DOHH2 (cell line): ENCODE results near the gene NPM3.

Experiments used
- H3F3A ChIP-seq: fragments of 200-600 bp; sonication (generic), shearing (Covaris generic); 2 replicates; pipeline ENCODE4 v1.6.0; 2016; ENCODE audit warnings: antibody characterized with exemption, mild to moderate bottlenecking; ENCODE audit not compliant: control insufficient read depth, insufficient read depth
- H3K27ac ChIP-seq: fragments of 200-600 bp; sonication (generic); 2 replicates; pipeline ENCODE4 v1.5.1; 2014; ENCODE audit warnings: low read depth, mild to moderate bottlenecking, low read length, moderate library complexity
- H3K27me3 ChIP-seq: fragments of 200-600 bp; sonication (generic); 2 replicates; pipeline ENCODE4 v1.6.1; 2014; ENCODE audit warnings: mild to moderate bottlenecking, low read length, mixed read lengths; ENCODE audit not compliant: control insufficient read depth
- H3K36me3 ChIP-seq: fragments of 200-600 bp; sonication (generic); 2 replicates; pipeline ENCODE4 v1.6.1; 2014; ENCODE audit warnings: mild to moderate bottlenecking, low read length, moderate library complexity, mixed read lengths; ENCODE audit not compliant: control insufficient read depth
- H3K4me1 ChIP-seq: fragments of 200-600 bp; sonication (generic); 2 replicates; pipeline ENCODE4 v1.6.1; 2014; ENCODE audit warnings: mild to moderate bottlenecking, low read length, mixed read lengths; ENCODE audit not compliant: control insufficient read depth
- H3K4me2 ChIP-seq: fragments of 200-600 bp; sonication (generic); 2 replicates; pipeline ENCODE4 v1.6.0; 2014; ENCODE audit warnings: mild to moderate bottlenecking, low read length, moderate library complexity
- H3K4me3 ChIP-seq: fragments of 200-600 bp; sonication (generic); 2 replicates; pipeline ENCODE4 v1.5.1; 2014; ENCODE audit warnings: mild to moderate bottlenecking, low read length, mixed read lengths
- H3K79me2 ChIP-seq: fragments of 200-600 bp; sonication (generic); 2 replicates; pipeline ENCODE4 v1.6.1; 2014; ENCODE audit warnings: mild to moderate bottlenecking, low read length, mixed read lengths; ENCODE audit not compliant: control insufficient read depth
- H3K9me2 ChIP-seq: fragments of 200-600 bp; sonication (generic); replicated peaks from 2 replicates; pipeline ENCODE4 v1.6.1; 2014; ENCODE audit warnings: mild to moderate bottlenecking, low read length, mixed read lengths; ENCODE audit not compliant: control insufficient read depth
- H3K9me3 ChIP-seq: fragments of 200-600 bp; sonication (generic); 2 replicates; pipeline ENCODE4 v1.6.1; 2014; ENCODE audit warnings: antibody characterized with exemption, low read length, mixed read lengths; ENCODE audit not compliant: control insufficient read depth, insufficient read depth
- H4K20me1 ChIP-seq: fragments of 200-600 bp; sonication (generic); 2 replicates; pipeline ENCODE4 v1.6.0; 2014; ENCODE audit warnings: low read depth, mild to moderate bottlenecking, antibody characterized with exemption, low read length, moderate library complexity; ENCODE audit not compliant: control insufficient read depth, insufficient read depth
- EZH2phosphoT487 ChIP-seq: fragments of 200-600 bp; sonication (generic); IDR thresholded peaks from 2 replicates; pipeline ENCODE4 v1.6.1; 2017; ENCODE audit warnings: borderline replicate concordance, mild to moderate bottlenecking, antibody characterized with exemption, low read length, moderate library complexity, mixed read lengths
- TF ChIP-seq, protein P1 (sequence below): fragments of 200-600 bp; sonication (generic); IDR thresholded peaks from one replicate; pipeline ENCODE4 v1.5.1; 2014; ENCODE audit warnings: antibody characterized with exemption, mild to moderate bottlenecking, low read depth, low read length; ENCODE audit not compliant: poor library complexity, severe bottlenecking

NPM3 gene

GRCh38 chr10:101830322-101831168, 47.3 kb upstream of the NPM3 start:
- Histone ChIP-seq H3K4me2 (peak overlapping the region; percentile 79), H4K20me1 (0 out of 2 replicates have a peak, but pooled peaks cover 3% of the 10 kb centered on the region), H3K4me3 (peak overlapping the region; percentile 85), H3K27ac (peak overlapping the region; percentile 63), H3K9me2 (no peaks in the 10 kb centered on the region), H3K4me1 (peaks cover 41% of the 10 kb centered on the region), H3K27me3 (no peaks in the 10 kb centered on the region), H3F3A (peaks cover 10% of the 10 kb centered on the region), H3K79me2 (no peaks in the 10 kb centered on the region), H3K36me3 (no peaks in the 10 kb centered on the region), H3K9me3 (no peaks in the 10 kb centered on the region)
- no peak for TF ChIP-seq EZH2phosphoT487
- TF ChIP-seq, protein P1, sequence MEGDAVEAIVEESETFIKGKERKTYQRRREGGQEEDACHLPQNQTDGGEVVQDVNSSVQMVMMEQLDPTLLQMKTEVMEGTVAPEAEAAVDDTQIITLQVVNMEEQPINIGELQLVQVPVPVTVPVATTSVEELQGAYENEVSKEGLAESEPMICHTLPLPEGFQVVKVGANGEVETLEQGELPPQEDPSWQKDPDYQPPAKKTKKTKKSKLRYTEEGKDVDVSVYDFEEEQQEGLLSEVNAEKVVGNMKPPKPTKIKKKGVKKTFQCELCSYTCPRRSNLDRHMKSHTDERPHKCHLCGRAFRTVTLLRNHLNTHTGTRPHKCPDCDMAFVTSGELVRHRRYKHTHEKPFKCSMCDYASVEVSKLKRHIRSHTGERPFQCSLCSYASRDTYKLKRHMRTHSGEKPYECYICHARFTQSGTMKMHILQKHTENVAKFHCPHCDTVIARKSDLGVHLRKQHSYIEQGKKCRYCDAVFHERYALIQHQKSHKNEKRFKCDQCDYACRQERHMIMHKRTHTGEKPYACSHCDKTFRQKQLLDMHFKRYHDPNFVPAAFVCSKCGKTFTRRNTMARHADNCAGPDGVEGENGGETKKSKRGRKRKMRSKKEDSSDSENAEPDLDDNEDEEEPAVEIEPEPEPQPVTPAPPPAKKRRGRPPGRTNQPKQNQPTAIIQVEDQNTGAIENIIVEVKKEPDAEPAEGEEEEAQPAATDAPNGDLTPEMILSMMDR: no peak

- H3K36me3 ChIP-seq: no peaks in the 10 kb centered on the region
- H3K4me1 ChIP-seq: peaks cover 39% of the 10 kb centered on the region
- TF ChIP-seq, protein P1: no peak
- TF ChIP-seq EZH2phosphoT487: no peak
- no peaks in the 10 kb centered on the region for H3K79me2 ChIP-seq
- peaks cover 10% of the 10 kb centered on the region for H3F3A ChIP-seq
- H3K4me2 ChIP-seq: peak overlapping the region; percentile 79
- no peaks in the 10 kb centered on the region for H3K27me3 ChIP-seq
- H3K27ac ChIP-seq: peak overlapping the region; percentile 63
- no peaks in the 10 kb centered on the region for H3K9me2 ChIP-seq
- no peaks in the 10 kb centered on the region for H3K9me3 ChIP-seq
- peak overlapping the region; percentile 85 for H3K4me3 ChIP-seq
- 0 out of 2 replicates have a peak, but pooled peaks cover 3% of the 10 kb centered on the region for H4K20me1 ChIP-seq
These were observed 46.5 kb upstream of the NPM3 start for GRCh38 chr10:101829561-101830315.

- Histone ChIP-seq H3K4me3 (peak overlapping the region; percentile 64), H3K4me1 (peaks cover 31% of the 10 kb centered on the region), H3K36me3 (no peaks in the 10 kb centered on the region), H3K9me2 (no peaks in the 10 kb centered on the region), H3F3A (peaks cover 10% of the 10 kb centered on the region), H3K27me3 (no peaks in the 10 kb centered on the region), H3K27ac (no peak overlapping the region), H3K9me3 (no peaks in the 10 kb centered on the region), H3K79me2 (no peaks in the 10 kb centered on the region), H3K4me2 (peak overlapping the region; percentile 75), H4K20me1 (0 out of 2 replicates have a peak, but pooled peaks cover 3% of the 10 kb centered on the region)
- TF ChIP-seq EZH2phosphoT487: no peak
- TF ChIP-seq, protein P1: no peak
These were observed 45.7 kb upstream of the NPM3 start for GRCh38 chr10:101828766-101829551.
